GM18907 (cell line): ENCODE measurements around the gene CNTN2.

ENCODE experiments used
- ATAC-seq: cut with Tn5 transposase; IDR thresholded peaks from one replicate; pipeline ENCODE4 v1.9.1; 2021; ENCODE audit warnings: mild to moderate bottlenecking, moderate library complexity; ENCODE audit not compliant: unreplicated experiment

The CNTN2 gene

DNA sequence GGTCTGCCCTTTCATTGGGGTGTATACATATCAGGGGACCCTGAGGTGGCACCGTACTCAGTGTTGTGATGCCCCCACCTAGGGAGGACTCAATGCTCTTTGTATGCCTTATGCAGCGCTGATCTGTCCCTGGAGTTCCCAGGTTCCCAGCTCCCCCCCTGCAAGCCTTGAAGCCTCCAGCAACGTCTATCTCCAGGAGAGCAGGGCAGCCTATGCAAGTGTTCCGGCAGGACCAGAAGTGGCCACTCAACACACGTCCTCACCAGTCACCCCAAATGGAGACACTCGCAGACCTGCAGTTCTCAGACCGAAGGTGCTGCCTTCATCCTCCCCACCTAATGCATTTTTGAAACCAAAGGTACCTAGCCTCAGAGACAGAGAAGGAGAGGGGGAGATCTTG lies 25.2 kb upstream of the CNTN2 start:
- no peak for ATAC-seq

GRCh38 chr1:205018381-205018780 lies 24.6 kb upstream of the CNTN2 start:
- ATAC-seq: no peak

GRCh38 chr1:205020466-205020865 lies 22.5 kb upstream of the CNTN2 start:
- no peak for ATAC-seq

GRCh38 chr1:205024679-205025078 lies 18.3 kb upstream of the CNTN2 start:
- ATAC-seq: no peak

DNA sequence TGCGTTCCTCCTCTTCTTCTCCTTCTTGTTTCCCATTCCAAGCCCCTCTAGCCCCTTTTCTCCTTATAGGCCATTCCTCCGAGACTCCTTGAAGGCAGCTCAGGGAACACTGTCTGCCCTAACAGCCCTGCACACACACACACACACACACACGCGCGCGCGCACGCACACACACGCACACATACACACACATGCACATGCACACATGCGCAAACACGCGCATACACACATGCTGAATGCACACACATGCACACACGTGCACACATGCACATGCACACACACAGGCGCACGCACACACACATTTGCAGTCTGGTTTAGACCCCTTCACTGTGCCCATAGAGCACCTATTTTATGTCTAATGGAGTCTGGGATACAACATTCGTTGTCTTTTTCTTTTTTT lies 17.8 kb upstream of the CNTN2 start:
- no peak for ATAC-seq

DNA sequence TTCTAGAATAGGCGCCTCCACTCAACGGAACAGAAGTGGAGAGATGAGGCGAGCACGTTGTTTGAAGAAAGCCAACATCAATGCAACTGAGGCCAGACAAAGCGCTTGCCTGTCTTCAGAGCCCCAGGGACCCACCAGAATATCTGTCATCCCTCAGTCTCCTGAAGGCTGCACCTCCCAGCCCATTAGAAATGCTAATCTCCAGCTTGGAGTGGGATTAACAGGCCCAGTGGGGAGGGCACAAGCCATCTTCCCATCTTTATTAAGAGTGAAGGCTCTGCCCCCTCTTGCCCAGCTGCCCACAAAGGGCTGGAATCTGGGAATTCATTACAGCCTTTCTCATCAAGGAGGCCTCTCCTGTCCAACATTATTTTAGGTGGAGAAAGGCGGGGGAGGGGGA lies 16.8 kb upstream of the CNTN2 start:
- ATAC-seq: no peak

DNA sequence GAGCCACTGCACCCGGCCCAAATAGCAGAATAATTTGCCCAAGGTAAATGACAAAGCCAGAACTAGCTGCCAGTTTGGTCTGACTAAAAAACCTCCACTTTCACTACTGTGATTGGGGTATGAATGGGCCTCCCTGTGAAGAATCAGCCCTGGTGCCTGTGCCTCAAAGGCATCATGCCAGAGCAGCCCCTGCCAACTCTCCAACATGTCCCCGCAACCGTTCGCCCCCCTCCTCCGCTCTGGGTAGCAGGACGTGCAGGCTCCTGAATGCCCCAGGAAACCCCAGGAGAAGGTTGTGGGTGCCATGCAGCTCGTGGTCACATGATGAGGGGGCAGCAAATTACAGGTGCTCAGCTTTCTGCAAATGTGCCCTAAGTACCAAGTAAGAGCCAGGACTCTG lies 14.6 kb upstream of the CNTN2 start:
- ATAC-seq: no peak

GRCh38 chr1:205028924-205029323 lies 14.1 kb upstream of the CNTN2 start:
- no peak for ATAC-seq

DNA sequence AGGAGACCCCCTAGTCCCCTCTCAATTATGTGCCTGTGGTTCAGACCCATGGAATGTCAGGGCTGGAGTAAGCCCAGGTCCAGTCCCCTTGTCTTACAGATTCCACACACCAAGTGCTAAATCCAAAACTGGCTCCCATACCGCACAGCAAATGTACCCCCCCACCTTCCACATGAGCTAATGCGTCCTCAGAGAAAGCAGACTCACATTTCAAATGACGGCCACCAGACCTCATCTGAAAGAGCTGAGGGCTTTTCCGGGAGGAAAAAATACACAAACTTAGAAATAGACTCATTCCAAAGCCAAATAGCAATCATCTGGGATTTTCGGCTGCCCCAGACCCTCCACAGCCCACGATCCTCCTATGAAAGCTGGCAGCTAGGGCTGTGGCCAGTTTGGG lies 12.8 kb upstream of the CNTN2 start:
- ATAC-seq: no peak

DNA sequence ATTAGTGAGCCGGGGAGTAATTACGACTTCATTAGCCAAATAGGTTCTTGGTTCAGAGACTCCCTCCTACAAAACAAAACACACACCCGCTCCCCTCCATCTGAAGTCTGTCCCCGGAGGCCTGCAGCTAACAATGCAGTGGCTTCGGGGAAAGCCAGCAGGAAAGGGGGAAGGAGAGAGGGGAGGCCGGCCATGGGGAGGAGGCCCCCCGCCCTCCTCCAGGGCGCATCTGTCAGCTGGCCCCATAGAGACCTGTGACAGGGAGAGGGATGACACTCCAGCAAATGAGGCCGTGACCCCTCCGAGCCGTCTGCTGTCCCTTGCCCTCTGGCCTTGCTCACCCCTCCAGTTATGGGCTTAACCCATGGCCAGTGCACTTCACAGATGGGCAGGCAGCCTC lies 12.1 kb upstream of the CNTN2 start:
- no peak for ATAC-seq

GRCh38 chr1:205032508-205032907 lies 10.5 kb upstream of the CNTN2 start:
- no peak for ATAC-seq

DNA sequence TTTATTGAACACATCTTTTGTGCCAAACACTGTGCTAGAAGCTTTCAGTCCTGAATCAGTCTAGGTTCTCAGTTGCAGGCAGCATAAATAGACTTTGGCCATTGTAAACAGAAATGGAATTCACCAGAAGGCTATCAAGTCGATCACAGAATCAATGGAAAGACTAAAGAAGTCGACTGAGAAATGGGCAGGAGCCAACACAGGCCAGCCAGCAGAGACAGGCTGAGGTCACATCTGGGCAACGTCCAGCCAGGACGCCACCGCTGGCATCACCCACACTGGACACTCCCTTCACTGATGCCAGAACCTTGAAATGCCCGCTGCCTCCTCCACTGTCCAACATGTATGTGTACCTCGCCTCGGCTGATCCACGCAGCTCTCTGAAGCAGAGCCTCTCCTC lies 5.5 kb upstream of the CNTN2 start:
- no peak for ATAC-seq

- no peak for ATAC-seq
Measured at GRCh38 chr1:205038132-205038786, 4.8 kb upstream of the CNTN2 start.

DNA sequence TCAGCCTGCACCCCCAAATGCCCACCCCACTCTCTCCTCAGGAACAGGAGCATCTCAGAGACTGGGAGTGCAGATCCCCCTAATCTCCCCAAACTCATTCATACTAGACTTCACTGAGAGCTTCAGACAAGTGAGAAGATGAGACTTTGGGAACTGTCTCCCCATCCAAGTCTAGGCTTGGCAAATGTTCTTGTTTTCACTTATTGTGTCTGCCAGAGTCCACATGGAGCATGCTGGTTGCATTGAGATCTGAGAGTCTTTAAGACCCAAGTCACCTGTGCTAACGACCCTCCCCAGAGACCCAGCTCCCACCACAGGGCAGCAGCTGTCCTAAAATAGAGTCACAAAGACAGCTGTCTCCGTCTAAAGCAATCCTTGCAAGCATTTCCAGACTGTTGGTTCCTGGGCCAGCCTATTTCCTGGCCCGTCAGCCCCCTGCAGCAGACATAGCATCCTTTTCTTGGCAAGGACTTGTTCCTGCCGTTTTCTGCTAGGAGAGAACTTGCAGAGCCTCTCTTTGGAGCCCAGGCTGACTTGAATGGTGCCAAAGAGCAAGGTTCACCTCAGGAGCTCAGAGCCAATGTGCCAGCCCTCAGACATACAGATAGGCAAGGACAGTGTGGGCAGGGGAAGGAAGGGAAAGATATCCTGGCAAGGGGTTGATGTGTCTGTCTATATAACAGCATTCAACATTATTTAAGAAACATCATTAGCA lies 1.9 kb upstream of the CNTN2 start:
- ATAC-seq: no peak

DNA sequence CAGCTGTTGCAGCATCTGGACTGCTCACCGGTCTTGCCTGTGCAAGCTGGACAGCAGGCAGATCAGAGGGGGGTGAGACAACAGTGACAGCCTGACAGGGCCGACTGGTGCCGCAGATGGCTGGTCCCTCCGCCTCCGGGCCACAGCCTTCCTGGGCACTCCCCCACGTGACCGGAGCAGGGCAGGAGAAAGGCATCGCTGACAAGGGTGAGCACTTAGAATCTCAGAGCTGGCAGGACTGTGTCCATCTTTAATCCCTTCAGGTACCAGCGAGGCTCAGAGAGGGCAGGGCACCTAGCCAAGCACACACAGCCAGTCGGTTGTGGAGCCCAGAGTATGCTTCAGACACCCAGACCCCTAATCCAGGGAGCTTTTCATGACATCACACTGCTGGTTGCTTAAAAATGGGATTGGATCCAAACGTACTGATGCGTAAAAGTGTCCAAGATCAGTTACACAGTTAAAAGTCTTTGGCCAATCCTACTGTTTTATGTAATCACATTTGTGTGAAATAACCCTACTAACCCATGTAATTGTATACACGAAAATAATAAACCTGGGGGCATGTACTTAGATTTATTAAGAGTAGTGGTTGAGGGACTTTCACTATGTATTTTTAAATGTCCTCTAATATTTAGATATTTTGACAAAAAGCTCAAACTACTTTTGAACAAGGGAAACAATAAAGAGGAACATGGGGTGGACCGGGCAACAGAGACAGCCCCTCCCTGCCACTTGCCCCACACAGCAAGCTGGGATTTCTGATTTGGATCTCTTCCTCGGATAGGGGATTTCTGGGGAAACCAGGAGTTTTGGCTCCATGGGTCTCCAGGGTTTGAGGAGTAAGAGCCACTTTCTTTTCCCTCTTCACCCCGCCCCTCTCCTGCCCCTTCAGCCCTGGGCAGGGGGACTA lies 758 bp upstream of the CNTN2 start:
- ATAC-seq: no peak

GRCh38 chr1:205043866-205044265 lies 854 bp downstream of the CNTN2 start:
- no peak for ATAC-seq

DNA sequence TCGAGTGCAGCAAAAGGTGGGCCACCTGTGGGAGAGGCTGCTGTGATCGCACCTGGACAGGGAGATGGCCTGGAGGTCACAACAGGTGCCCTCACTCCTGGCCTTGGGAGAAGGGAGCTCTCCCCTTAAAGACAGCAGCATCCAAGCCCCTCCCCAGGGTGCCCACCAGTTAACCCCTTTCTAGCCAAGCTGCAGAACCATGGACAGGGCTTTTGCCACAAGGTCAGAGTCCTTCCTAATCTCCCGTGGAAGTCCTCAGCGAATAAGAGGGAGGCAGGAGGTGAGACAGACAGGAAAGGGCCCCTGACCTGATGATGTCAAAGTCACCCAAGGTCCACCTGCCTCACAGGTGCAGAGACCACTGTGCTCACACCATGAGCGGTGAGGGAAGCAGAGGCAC lies 1.7 kb downstream of the CNTN2 start:
- no peak for ATAC-seq

- no peak for ATAC-seq
Measured at GRCh38 chr1:205045146-205045545, 2.1 kb downstream of the CNTN2 start.

DNA sequence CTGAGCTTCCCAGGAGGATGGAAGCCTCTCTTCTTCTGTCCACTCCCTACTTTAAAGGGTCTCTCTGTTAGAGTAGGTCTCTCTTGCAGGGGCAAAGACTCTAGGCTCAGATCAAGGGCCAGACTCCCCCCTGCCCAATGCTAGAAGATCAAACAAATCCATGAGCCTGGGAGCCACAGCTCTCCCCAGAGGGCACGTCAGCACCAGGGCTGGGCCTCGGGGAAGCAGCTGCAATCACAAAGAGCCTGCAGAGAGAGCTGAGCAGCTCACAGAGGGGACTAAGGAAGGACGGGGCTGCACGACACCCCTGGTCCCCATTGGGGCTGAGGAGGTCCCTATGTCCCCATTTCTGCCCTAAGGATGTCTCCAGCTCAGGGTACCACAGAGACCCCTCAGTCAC lies 3.9 kb downstream of the CNTN2 start:
- ATAC-seq: no peak

GRCh38 chr1:205047764-205048231 lies 4.8 kb downstream of the CNTN2 start:
- ATAC-seq: no peak

GRCh38 chr1:205048382-205048781 lies 5.4 kb downstream of the CNTN2 start:
- ATAC-seq: no peak

DNA sequence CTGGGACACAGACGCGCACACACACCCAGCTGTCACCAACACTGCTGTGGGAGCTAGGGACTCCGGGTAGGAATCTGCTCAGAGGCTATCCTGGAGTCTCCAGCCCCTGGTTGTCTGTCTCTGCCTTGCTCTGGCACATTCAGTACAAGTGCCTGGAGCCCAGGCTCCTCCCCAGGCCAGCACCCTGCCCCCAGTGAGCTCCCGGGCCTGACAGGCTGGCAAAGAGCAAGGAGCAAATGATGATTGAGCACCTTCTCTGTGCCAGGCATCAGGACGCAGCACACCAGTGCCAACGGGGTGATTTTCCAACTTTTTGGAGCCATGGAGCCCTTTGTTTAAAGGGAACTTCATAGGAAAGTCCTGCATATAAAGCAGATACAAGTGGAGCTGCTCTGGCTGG lies 6.5 kb downstream of the CNTN2 start:
- no peak for ATAC-seq
